Measurements from ENCODE around the gene TIMM44. TPM values are rescaled to one million over a fixed set of nuclear protein-coding genes. Genes with fewer than 3 reads are reported as not detected.
A peak's percentile ranks its signal among the peaks of the same experiment; 100 is the strongest.

Gene TIMM44
- total RNA-seq, 1 donor from 2014 or later: 96.1 TPM

GRCh38 chr19:7887408-7888144 lies 55.9 kb downstream of the TIMM44 start:
- DNase-seq (ENCODE audit: low read depth): no peak
- Histone ChIP-seq H3K27me3 (ENCODE audit: control insufficient read depth, insufficient read depth, low read length) (no peaks in the 10 kb centered on the region), H3K36me3 (ENCODE audit: control insufficient read depth, insufficient read depth, low read length) (no peaks in the 10 kb centered on the region), H3K4me3 (ENCODE audit: low read depth, low read length) (peak overlapping the region; percentile 82)
- TF ChIP-seq CTCF (IDR thresholded peaks at IDR 0.05; ENCODE audit: insufficient read depth, low read length, severe bottlenecking): no peak
- no peak for FAIRE-seq

GRCh38 chr19:7885818-7886217 lies 57.6 kb downstream of the TIMM44 start:
- DNase-seq (ENCODE audit: low read depth) (no peak), FAIRE-seq (no peak)
- Histone ChIP-seq H3K27me3 (ENCODE audit: control insufficient read depth, insufficient read depth, low read length) (no peaks in the 10 kb centered on the region), H3K36me3 (ENCODE audit: control insufficient read depth, insufficient read depth, low read length) (no peaks in the 10 kb centered on the region), H3K4me3 (ENCODE audit: low read depth, low read length) (no peak overlapping the region)
- TF ChIP-seq CTCF (IDR thresholded peaks at IDR 0.05; ENCODE audit: insufficient read depth, low read length, severe bottlenecking): no peak

GRCh38 chr19:7883796-7884570 lies 59.5 kb downstream of the TIMM44 start:
- Histone ChIP-seq H3K27me3 (ENCODE audit: control insufficient read depth, insufficient read depth, low read length) (no peaks in the 10 kb centered on the region), H3K36me3 (ENCODE audit: control insufficient read depth, insufficient read depth, low read length) (no peaks in the 10 kb centered on the region), H3K4me3 (ENCODE audit: low read depth, low read length) (no peak overlapping the region)
- no peak for DNase-seq (ENCODE audit: low read depth)
- no peak for TF ChIP-seq CTCF (IDR thresholded peaks at IDR 0.05; ENCODE audit: insufficient read depth, low read length, severe bottlenecking)
- FAIRE-seq: no peak

- DNase-seq (ENCODE audit: low read depth) (no peak), FAIRE-seq (no peak)
- no peak overlapping the region for H3K4me3 ChIP-seq (ENCODE audit: low read depth, low read length)
- no peaks in the 10 kb centered on the region for H3K36me3 ChIP-seq (ENCODE audit: control insufficient read depth, insufficient read depth, low read length)
- no peak for TF ChIP-seq CTCF (IDR thresholded peaks at IDR 0.05; ENCODE audit: insufficient read depth, low read length, severe bottlenecking)
- no peaks in the 10 kb centered on the region for H3K27me3 ChIP-seq (ENCODE audit: control insufficient read depth, insufficient read depth, low read length)
Observed at GRCh38 chr19:7883105-7883504, 60.4 kb downstream of the TIMM44 start.

- Histone ChIP-seq H3K4me3 (ENCODE audit: low read depth, low read length) (no peak overlapping the region), H3K27me3 (ENCODE audit: control insufficient read depth, insufficient read depth, low read length) (no peaks in the 10 kb centered on the region), H3K36me3 (ENCODE audit: control insufficient read depth, insufficient read depth, low read length) (no peaks in the 10 kb centered on the region)
- no peak for TF ChIP-seq CTCF (IDR thresholded peaks at IDR 0.05; ENCODE audit: insufficient read depth, low read length, severe bottlenecking)
- DNase-seq (ENCODE audit: low read depth) (no peak), FAIRE-seq (no peak)
Observed at GRCh38 chr19:7881910-7882309, 61.6 kb downstream of the TIMM44 start.
